ENCODE data around the gene RAB28. TPM values are rescaled to one million over a fixed set of nuclear protein-coding genes. Genes with fewer than 3 reads are reported as not detected.
A peak's percentile ranks its signal among the peaks of the same experiment; 100 is the strongest.

RAB28 gene
- total and polyA plus RNA-seq, 9 of the 15 experiments (the other 6 are each of a cell fraction or from before 2014, with no cell fraction given): 6.7 to 40.4 (median 23.0) TPM

- no peak for TF ChIP-seq CLOCK (CRISPR knock-in tag; IDR thresholded peaks at IDR 0.05; ENCODE audit: borderline replicate concordance)
- no peak for TF ChIP-seq ZNF79 (CRISPR knock-in tag; IDR thresholded peaks at IDR 0.05; ENCODE audit: low read depth)
- TF ChIP-seq ZNF384 (IDR thresholded peaks at IDR 0.05; ENCODE audit: low read depth, low read length): no peak
- TF ChIP-seq MTA1 (IDR thresholded peaks at IDR 0.05; ENCODE audit: borderline replicate concordance): peak; percentile 80
- peak; percentile 49; the same call in 1 of the 2 replicates for TF ChIP-seq GTF2E2 (tag; IDR thresholded peaks at IDR 0.05)
- peak in 1 of 2 experiments; percentile 99; a peak in 2 of 4 replicates for TF ChIP-seq FOXK2 (conservative IDR thresholded peaks at IDR 0.05 in 1 of 2, IDR thresholded peaks at IDR 0.05 in 1 of 2; ENCODE audit: low read depth in 2 of 2)
- peak in 1 of 2 experiments; percentile 31; a peak in 1 of 4 replicates for TF ChIP-seq SIN3A (IDR thresholded peaks at IDR 0.05; ENCODE audit: borderline replicate concordance in 2 of 2, control insufficient read depth in 1 of 2, low read depth in 2 of 2, low read length in 2 of 2)
- TF ChIP-seq ARID2 (IDR thresholded peaks at IDR 0.05): no peak
- TF ChIP-seq UBTF (IDR thresholded peaks at IDR 0.05; ENCODE audit: borderline replicate concordance in 1 of 2, low read depth in 2 of 2, low read length in 2 of 2): no peak; a peak in 2 of 4 replicates
- no peak for TF ChIP-seq NR0B1 (IDR thresholded peaks at IDR 0.05; ENCODE audit: partially characterized antibody)
- no peak for TF ChIP-seq ZNF217 (CRISPR knock-in tag; IDR thresholded peaks at IDR 0.05)
- TF ChIP-seq ZNF253 (CRISPR knock-in tag; conservative IDR thresholded peaks at IDR 0.05): no peak
- TF ChIP-seq CBX8 (IDR thresholded peaks at IDR 0.05; ENCODE audit: borderline replicate concordance, extremely low read depth, low read depth, low read length, poor library complexity, severe bottlenecking): no peak
- TF ChIP-seq TEAD4 (IDR thresholded peaks at IDR 0.05; ENCODE audit: low read length): peak; percentile 60
- TF ChIP-seq TEAD4 (CRISPR knock-in tag; IDR thresholded peaks at IDR 0.05; ENCODE audit: borderline replicate concordance): no peak
- no peak for TF ChIP-seq FOXA3 (CRISPR knock-in tag; conservative IDR thresholded peaks at IDR 0.05 in 1 of 2, IDR thresholded peaks at IDR 0.05 in 1 of 2)
- no peak for TF ChIP-seq ILF3 (IDR thresholded peaks at IDR 0.05; ENCODE audit: borderline replicate concordance)
- no peak for TF ChIP-seq ZNF583 (CRISPR knock-in tag; IDR thresholded peaks at IDR 0.05)
- TF ChIP-seq ZBTB7A (IDR thresholded peaks at IDR 0.05; ENCODE audit: borderline replicate concordance, control insufficient read depth, low read depth, low read length): peak; percentile 27; the same call in 1 of the 2 replicates
- TF ChIP-seq ZEB2 (IDR thresholded peaks at IDR 0.05): no peak
Measured at GRCh38 chr4:13484122-13484748, at the start of gene RAB28 (continued).
